Common myeloid progenitor, CD34-positive (primary cell): ENCODE data around the gene TTC33. TPM values are rescaled to one million over a fixed set of nuclear protein-coding genes. Genes with fewer than 3 reads are reported as not detected.
A peak's percentile ranks its signal among the peaks of the same experiment; 100 is the strongest.

Source experiments
- CTCF ChIA-PET: fragments of 350-600 bp; sonication (Branson Sonifier 250); formaldehyde crosslinking; loops from one replicate; lab custom pipeline; 2021; ENCODE audit warnings: antibody characterized with exemption; lab: Charles Lee
- POLR2A ChIA-PET: fragments of 350-600 bp; sonication (Branson Sonifier 250); formaldehyde crosslinking; loops from one replicate; lab custom pipeline; 2021; ENCODE audit warnings: antibody characterized with exemption; lab: Charles Lee
- DNase-seq, 3 donors: peaks; one replicate each; pipeline versions ENCODE4 v3.0.0 to v3.0.0-alpha.2; 2013
- H3K27ac ChIP-seq, 2 experiments: 1 replicate in 1 of 2; 2 replicates in 1 of 2; pipeline ENCODE4 v1.7.0; 2013; ENCODE audit warnings: inconsistent platforms in 2 of 2, low read length in 2 of 2, mild to moderate bottlenecking in 2 of 2, low read depth in 1 of 2, moderate library complexity in 1 of 2; ENCODE audit not compliant: severe bottlenecking in 2 of 2, insufficient read depth in 1 of 2, poor library complexity in 1 of 2
- H3K27me3 ChIP-seq, 5 experiments: replicated peaks in 2 of 5; 1 replicate in 3 of 5; 2 replicates in 2 of 5; pipeline versions ENCODE4 v1.6.1 to v1.7.0; 2013; ENCODE audit warnings: low read length in 4 of 5, mild to moderate bottlenecking in 2 of 5, moderate library complexity in 2 of 5, inconsistent platforms in 1 of 5; ENCODE audit not compliant: insufficient read depth in 5 of 5, control insufficient read depth in 4 of 5
- H3K36me3 ChIP-seq, 4 experiments: 1 replicate in 2 of 4; 2 replicates in 2 of 4; pipeline versions ENCODE4 v1.6.1 to v1.7.0; 2013; ENCODE audit warnings: low read length in 3 of 4, control low read depth in 1 of 4, mild to moderate bottlenecking in 1 of 4; ENCODE audit not compliant: control insufficient read depth in 4 of 4, insufficient read depth in 4 of 4
- H3K4me1 ChIP-seq, 4 experiments: 1 replicate in 3 of 4; 2 replicates in 1 of 4; pipeline versions ENCODE4 v1.6.1 to v1.7.1; 2013; ENCODE audit warnings: low read length in 3 of 4, mild to moderate bottlenecking in 3 of 4, control low read depth in 1 of 4, inconsistent platforms in 1 of 4, moderate library complexity in 1 of 4; ENCODE audit not compliant: control insufficient read depth in 4 of 4, insufficient read depth in 4 of 4; ENCODE audit errors: control extremely low read depth in 1 of 4
- H3K4me3 ChIP-seq, 7 experiments: 1 replicate in 4 of 7; 2 replicates in 3 of 7; pipeline versions ENCODE4 v1.5.1 to v1.7.0; 2013; ENCODE audit warnings: mild to moderate bottlenecking in 7 of 7, low read length in 6 of 7, moderate library complexity in 6 of 7, inconsistent platforms in 2 of 7, low read depth in 2 of 7, control low read depth in 1 of 7; ENCODE audit not compliant: insufficient read depth in 4 of 7, control insufficient read depth in 1 of 7; ENCODE audit errors: extremely low read depth in 1 of 7
- H3K9me3 ChIP-seq, 5 experiments: 1 replicate in 4 of 5; 2 replicates in 1 of 5; pipeline versions ENCODE4 v1.6.1 to v1.7.1; 2013; ENCODE audit warnings: low read length in 4 of 5, mild to moderate bottlenecking in 2 of 5, inconsistent platforms in 1 of 5, low read depth in 1 of 5, moderate library complexity in 1 of 5; ENCODE audit not compliant: control insufficient read depth in 4 of 5, insufficient read depth in 2 of 5; ENCODE audit errors: control extremely low read depth in 1 of 5
- WGBS: methylation state at CpG from one replicate; pipeline ENCODE4 v1.1.5; 2013; ENCODE audit not compliant: insufficient coverage; 5-methylcytosine and 5-hydroxymethylcytosine counted together
- polyA plus RNA-seq: library from polyadenylated mRNA; unstranded; fragments of 120-200 nt; gene quantifications from one replicate; pipeline ENCODE4 v1.2.1, GENCODE V29; 2013

Gene TTC33, protein sequence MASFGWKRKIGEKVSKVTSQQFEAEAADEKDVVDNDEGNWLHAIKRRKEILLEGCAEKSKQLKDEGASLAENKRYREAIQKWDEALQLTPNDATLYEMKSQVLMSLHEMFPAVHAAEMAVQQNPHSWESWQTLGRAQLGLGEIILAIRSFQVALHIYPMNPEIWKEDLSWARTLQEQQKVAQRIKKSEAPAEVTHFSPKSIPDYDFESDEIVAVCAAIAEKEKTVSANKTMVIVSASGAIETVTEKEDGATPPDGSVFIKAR
- polyA plus RNA-seq: 9.9 TPM

DNA sequence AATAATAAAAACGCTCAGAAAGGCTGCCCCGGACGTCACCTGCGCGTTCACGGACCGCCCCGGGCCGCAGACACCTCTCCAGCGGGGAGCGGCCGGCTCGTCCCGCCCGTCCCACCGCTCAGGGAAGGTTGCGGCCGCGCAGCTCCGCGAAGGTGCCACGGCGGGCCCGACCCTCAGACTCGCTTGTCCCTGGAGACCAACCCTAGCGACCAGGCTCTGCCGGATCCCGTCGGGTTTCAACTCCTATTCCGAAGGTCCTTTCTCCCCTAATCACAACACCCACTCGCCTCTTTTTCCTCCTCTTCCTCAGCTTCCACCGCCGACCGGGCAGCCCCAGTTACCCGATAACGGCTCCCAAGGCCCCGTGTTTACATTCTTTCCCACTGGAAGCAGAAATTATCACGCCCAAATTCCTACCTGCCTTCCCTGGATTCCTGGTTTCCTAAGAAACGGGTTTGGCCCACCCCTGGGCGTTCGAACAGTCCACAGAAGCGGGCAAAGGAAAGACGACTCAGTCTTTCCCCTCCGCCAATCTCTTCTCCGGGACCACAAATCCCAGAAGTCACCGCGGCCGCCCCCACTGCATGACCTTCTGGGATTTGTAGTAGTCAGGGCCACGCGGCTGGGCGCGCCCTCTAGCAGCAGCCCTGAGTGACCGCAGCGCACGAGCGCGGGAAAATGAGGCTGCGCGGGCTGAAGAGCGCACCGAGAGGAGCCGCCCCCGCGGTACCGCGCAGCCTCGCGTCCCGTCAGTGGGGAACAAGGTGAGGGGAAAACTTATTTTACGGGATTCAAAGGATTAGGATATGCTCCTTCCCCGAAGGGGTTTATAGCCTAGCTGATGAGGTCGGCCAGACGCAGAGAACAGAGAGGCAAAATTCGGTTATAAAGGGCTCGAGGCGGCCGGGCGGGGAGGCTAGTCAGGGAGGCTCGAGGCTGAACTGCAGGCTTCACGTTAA is at the start of gene TTC33:
Gene TTC33 (minus strand): TSS at position 555 of the 959 bp plus-strand sequence. CDS start 8,943 bp downstream, outside the sequence.
- Histone ChIP-seq H3K9me3 (peaks cover 0 to 6% (median 0%) of the 10 kb centered on the region in 5 experiments), H3K4me3 (peak within 1 kb of the TSS; percentile 90 to 100 (median 96)), H3K27me3 (no peaks in the 10 kb centered on the region), H3K27ac (peak within 1 kb of the TSS; percentile 72 to 92), H3K4me1 (peaks cover 5 to 10% (median 9%) of the 10 kb centered on the region in 4 experiments), H3K36me3 (peaks cover 0 to 5% (median 1%) of the 10 kb centered on the region in 4 experiments)
- 10% methylated on average over 69 of the region's 80 CpGs for WGBS
- peak; percentile 94 to 96 (median 95) for DNase-seq
- POLR2A ChIA-PET: interaction anchor here (0.8 kb wide), 1 partner anchor 14 kb away, joined by 3 read pairs; no protein-coding TSS in a partner anchor
- CTCF ChIA-PET: interaction anchor here (1.1 to 1.8 kb wide), 7 partner anchors 12 to 47 kb away, joined by 3 to 5 read pairs (median 3); partner anchors contain the start of gene PRKAA1

DNA sequence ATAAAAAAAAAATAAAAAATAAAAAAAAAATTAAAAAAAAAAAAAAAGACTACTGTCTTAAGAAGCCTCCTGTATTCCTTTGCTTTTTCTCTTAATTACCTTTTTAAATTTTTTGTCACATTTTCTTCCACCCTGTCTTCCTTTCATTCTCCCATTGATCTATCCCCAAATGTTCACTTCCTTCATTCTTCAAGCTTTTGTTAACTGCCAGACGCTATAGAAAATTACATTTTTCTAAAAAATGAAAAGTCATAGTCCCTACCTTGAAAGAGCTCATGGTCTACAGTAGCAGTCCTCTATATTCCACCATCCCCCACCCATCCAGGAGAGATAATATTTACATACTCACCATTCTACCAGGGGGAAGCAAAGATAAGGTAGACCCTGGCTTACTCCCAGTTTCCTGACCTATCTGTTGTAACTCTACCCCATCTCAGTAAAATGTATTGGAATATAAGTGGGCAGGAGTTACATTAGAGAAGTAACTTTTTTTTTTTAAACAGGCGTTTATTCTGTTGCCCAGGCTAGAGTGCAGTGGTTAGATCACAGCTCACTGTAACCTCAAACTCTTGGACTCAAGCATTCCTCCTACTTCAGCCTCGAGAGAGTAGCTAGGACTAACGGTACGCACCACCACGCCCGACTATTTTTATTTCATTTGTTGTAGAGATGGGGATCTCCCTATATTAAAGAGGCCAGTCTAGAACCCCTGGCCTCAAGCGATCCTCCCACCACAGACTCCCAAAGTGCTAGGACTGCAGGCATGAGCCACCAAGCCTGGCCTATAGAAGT is 46.2 kb upstream of the TTC33 start:
- Histone ChIP-seq H3K4me1 (peaks cover 0 to 20% (median 8%) of the 10 kb centered on the region in 4 experiments), H3K4me3 (no peak overlapping the region), H3K9me3 (no peaks in the 10 kb centered on the region), H3K36me3 (no peaks in the 10 kb centered on the region), H3K27ac (peak overlapping the region in 1 of 2 experiments; percentile 68), H3K27me3 (no peaks in the 10 kb centered on the region)
- WGBS: 80% methylated on average over 3 of the region's 8 CpGs
- DNase-seq: peak in 2 of 3 donors; percentile 16 to 34
- CTCF ChIA-PET: interaction anchor here (0.6 to 1.5 kb wide), 5 partner anchors 10 to 46 kb away, joined by 3 to 6 read pairs (median 3); partner anchors contain the start of gene TTC33
- POLR2A ChIA-PET: no interaction called here

DNA sequence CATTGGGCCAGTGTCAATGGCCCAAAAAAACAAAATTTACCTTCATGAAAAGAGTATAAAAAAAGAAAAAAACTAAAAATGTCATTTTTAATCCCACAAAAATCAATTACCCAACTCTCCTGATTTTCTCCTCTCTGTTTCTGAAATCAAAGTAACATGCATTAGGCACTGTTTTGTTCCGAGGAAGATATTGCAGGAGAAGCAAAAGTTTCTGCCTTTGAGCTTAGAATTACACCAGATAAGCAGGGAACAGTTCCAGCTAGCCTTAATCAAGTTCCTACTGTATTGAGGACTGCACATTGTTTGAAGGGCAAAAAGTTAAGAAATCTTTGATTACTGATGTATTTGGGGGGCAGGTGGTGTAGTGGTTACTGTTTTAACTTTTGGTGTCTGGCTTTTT is 43.5 kb upstream of the TTC33 start:
- peak overlapping the region; percentile 40 to 87 for H3K27ac ChIP-seq
- no peaks in the 10 kb centered on the region for H3K9me3 ChIP-seq
- H3K27me3 ChIP-seq: no peaks in the 10 kb centered on the region
- WGBS: no CpG with 5 or more reads among the region's 1 CpG
- peaks cover 0 to 7% (median under 1%) of the 10 kb centered on the region in 4 experiments for H3K36me3 ChIP-seq
- H3K4me1 ChIP-seq: peaks cover 7 to 33% (median 21%) of the 10 kb centered on the region in 4 experiments
- no peak for DNase-seq
- ChIA-PET CTCF (interaction anchor here (0.7 to 1.3 kb wide), 5 partner anchors 9 to 43 kb away, joined by 3 to 5 read pairs (median 3); partner anchors contain the start of gene TTC33), POLR2A (interaction anchor here (1.1 kb wide), 1 partner anchor 28 kb away, joined by 4 read pairs; no protein-coding TSS in a partner anchor)
- peak overlapping the region in 2 of 7 experiments; percentile 89 to 99 for H3K4me3 ChIP-seq

DNA sequence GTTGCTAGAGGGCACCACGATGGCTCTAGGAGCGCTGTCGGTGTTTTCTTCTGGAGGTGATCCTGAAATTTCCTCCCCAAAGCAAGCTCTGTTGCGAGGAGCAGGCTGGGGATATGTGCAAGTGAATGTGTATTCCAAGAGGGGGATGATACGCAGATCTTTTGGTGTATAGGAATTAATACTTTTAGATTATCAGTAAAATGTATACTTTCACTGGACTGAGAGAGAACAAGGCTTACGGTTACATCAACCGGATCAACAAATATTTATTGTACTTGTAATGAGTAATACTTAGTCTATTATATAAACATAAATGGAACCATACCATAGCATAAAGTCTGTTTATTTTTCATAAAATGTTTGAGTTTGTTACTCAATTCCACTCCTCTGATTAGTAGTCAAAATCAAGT is 43.0 kb upstream of the TTC33 start:
- POLR2A ChIA-PET: interaction anchor here (1.1 kb wide), 1 partner anchor 28 kb away, joined by 4 read pairs; no protein-coding TSS in a partner anchor
- 0% methylated on average over 2 of the region's 7 CpGs for WGBS
- Histone ChIP-seq H3K4me1 (peaks cover 7 to 33% (median 21%) of the 10 kb centered on the region in 4 experiments), H3K27me3 (no peaks in the 10 kb centered on the region), H3K4me3 (peak overlapping the region; percentile 77 to 99 (median 90)), H3K27ac (peak overlapping the region; percentile 40 to 87), H3K36me3 (peaks cover 0 to 7% (median under 1%) of the 10 kb centered on the region in 4 experiments), H3K9me3 (no peaks in the 10 kb centered on the region)
- CTCF ChIA-PET: interaction anchor here (0.6 to 1.3 kb wide), 6 partner anchors 9 to 43 kb away, joined by 3 to 5 read pairs (median 4); partner anchors contain the start of gene TTC33
- DNase-seq: no peak

DNA sequence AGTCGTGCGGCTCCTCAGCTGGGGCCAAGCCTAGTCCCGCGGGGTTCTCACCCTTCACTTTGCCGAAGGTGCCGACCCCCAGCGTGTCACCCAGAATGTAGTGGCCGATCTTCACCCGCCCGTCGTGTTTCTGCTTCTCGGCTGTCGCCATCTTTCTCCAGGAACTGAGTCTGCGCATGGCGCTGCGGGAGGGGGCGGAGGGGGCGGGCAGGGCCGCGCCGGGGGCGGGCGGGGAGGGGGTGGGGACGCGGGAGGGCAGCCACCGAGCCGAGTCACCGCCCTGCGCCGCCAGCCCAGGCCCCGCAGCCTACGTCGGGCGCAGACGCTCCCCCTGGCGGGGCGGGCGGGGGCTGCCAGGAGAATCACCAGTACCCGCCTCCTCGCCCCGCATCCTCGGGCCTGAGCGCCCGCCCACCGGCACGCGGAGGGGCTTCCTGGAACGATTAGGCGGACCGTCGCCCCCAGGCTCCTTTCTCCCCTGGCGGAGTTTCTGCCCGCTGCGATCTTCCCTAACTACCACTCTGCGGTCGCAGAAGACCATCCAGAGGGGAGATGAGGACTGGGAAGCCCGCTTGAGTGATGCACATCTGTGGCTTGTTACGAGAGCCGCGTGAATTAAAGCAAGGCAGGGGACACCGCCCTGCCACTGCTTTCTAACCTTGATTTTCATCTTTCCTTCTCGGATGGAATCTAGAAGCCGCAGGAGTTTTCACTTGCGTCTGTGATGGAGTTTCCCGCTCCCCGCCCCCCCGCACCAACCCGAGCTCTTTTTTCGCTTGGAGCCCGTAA is 42.4 kb upstream of the TTC33 start, which contains the start of gene PRKAA1:
Gene PRKAA1 (minus strand): TSS at position 363 of the 789 bp plus-strand sequence. CDS start 185 bp downstream, at position 178.
- ChIA-PET CTCF (interaction anchor here (0.6 to 1.3 kb wide), 6 partner anchors 10 to 42 kb away, joined by 3 to 5 read pairs (median 4); partner anchors contain the start of gene TTC33), POLR2A (interaction anchor here (1.1 to 1.7 kb wide), 2 partner anchors 27 to 29 kb away, joined by 3 to 4 read pairs; no protein-coding TSS in a partner anchor)
- Histone ChIP-seq H3K4me1 (peaks cover 7 to 36% (median 21%) of the 10 kb centered on the region in 4 experiments), H3K27me3 (no peaks in the 10 kb centered on the region), H3K9me3 (no peaks in the 10 kb centered on the region), H3K27ac (peak within 1 kb of the TSS; percentile 79 to 87), H3K36me3 (peaks cover 0 to 7% (median under 1%) of the 10 kb centered on the region in 4 experiments), H3K4me3 (peak within 1 kb of the TSS; percentile 86 to 99 (median 93))
- 0% methylated on average over 54 of the region's 70 CpGs for WGBS
- peak; percentile 92 to 96 (median 95) for DNase-seq
